H9 (cell line): ENCODE data around the gene SLC24A1. TPM values are rescaled to one million over a fixed set of nuclear protein-coding genes. Genes with fewer than 3 reads are reported as not detected.

Experiments used
- DNase-seq: peaks from one replicate; pipeline ENCODE4 v3.0.0-alpha.2; 2017
- H2AFZ ChIP-seq: one replicate; pipeline ENCODE4 v1.6.1; 2013; ENCODE audit warnings: mild to moderate bottlenecking, low read length, control low read depth, moderate library complexity
- H2AK5ac ChIP-seq: 2 replicates; pipeline ENCODE4 v1.6.1; 2013; ENCODE audit warnings: low read length, control low read depth, mixed read lengths; ENCODE audit not compliant: insufficient read length
- H2BK120ac ChIP-seq: one replicate; pipeline ENCODE4 v1.6.1; 2013; ENCODE audit warnings: low read depth, mild to moderate bottlenecking, low read length, control low read depth, inconsistent platforms; ENCODE audit not compliant: poor library complexity, severe bottlenecking
- H2BK12ac ChIP-seq: 2 replicates; pipeline ENCODE4 v1.6.1; 2013; ENCODE audit warnings: low read length, control low read depth, mixed read lengths, low read depth; ENCODE audit not compliant: insufficient read length
- H2BK15ac ChIP-seq: 2 replicates; pipeline ENCODE4 v1.6.1; 2013; ENCODE audit warnings: low read depth, low read length, control low read depth
- H2BK20ac ChIP-seq: one replicate; pipeline ENCODE4 v1.6.1; 2013; ENCODE audit warnings: low read depth, mild to moderate bottlenecking, low read length, control low read depth, inconsistent platforms; ENCODE audit not compliant: poor library complexity, severe bottlenecking
- H2BK5ac ChIP-seq: 2 replicates; pipeline ENCODE4 v1.6.1; 2013; ENCODE audit warnings: low read length, control low read depth, mixed read lengths; ENCODE audit not compliant: insufficient read length
- H3K14ac ChIP-seq: 2 replicates; pipeline ENCODE4 v1.6.1; 2013; ENCODE audit warnings: low read length, control low read depth; ENCODE audit not compliant: insufficient read depth
- H3K18ac ChIP-seq: 2 replicates; pipeline ENCODE4 v1.6.1; 2013; ENCODE audit warnings: low read depth, mild to moderate bottlenecking, mixed read lengths, low read length, control low read depth; ENCODE audit not compliant: insufficient read length
- H3K23ac ChIP-seq: 2 replicates; pipeline ENCODE4 v1.6.1; 2013; ENCODE audit warnings: low read length, control low read depth, mixed read lengths, low read depth; ENCODE audit not compliant: insufficient read length
- H3K23me2 ChIP-seq: 2 replicates; pipeline ENCODE4 v1.6.1; 2013; ENCODE audit warnings: low read depth, mild to moderate bottlenecking, mixed read lengths, low read length, control low read depth; ENCODE audit not compliant: insufficient read length, poor library complexity, severe bottlenecking
- H3K27ac ChIP-seq: 2 replicates; pipeline ENCODE4 v1.5.1; 2013; ENCODE audit warnings: low read length, control low read depth, mixed read lengths, low read depth; ENCODE audit not compliant: insufficient read length
- H3K27me3 ChIP-seq: 2 replicates; pipeline ENCODE4 v1.6.1; 2013; ENCODE audit warnings: low read length, control low read depth, inconsistent platforms; ENCODE audit not compliant: insufficient read depth
- H3K4ac ChIP-seq: 2 replicates; pipeline ENCODE4 v1.6.1; 2013; ENCODE audit warnings: low read depth, mild to moderate bottlenecking, control low read depth, inconsistent platforms, low read length, moderate library complexity
- H3K4me1 ChIP-seq: 2 replicates; pipeline ENCODE4 v1.6.1; 2013; ENCODE audit warnings: low read length, control low read depth, inconsistent platforms; ENCODE audit not compliant: insufficient read depth
- H3K4me2 ChIP-seq: 2 replicates; pipeline ENCODE4 v1.6.1; 2013; ENCODE audit warnings: low read length, control low read depth, mixed read lengths; ENCODE audit not compliant: insufficient read length, insufficient read depth
- H3K56ac ChIP-seq: 2 replicates; pipeline ENCODE4 v1.6.1; 2013; ENCODE audit warnings: low read depth, mild to moderate bottlenecking, mixed read lengths, low read length, control low read depth; ENCODE audit not compliant: insufficient read length
- H3K79me1 ChIP-seq: 2 replicates; pipeline ENCODE4 v1.6.1; 2013; ENCODE audit warnings: low read depth, mild to moderate bottlenecking, moderate library complexity, low read length, control low read depth, inconsistent platforms; ENCODE audit not compliant: insufficient read depth, poor library complexity, severe bottlenecking
- H3K79me2 ChIP-seq: 2 replicates; pipeline ENCODE4 v1.6.1; 2013; ENCODE audit warnings: low read length, control low read depth, inconsistent platforms; ENCODE audit not compliant: insufficient read depth
- H3K9ac ChIP-seq: 2 replicates; pipeline ENCODE4 v1.6.1; 2013; ENCODE audit warnings: low read length, control low read depth, mixed read lengths; ENCODE audit not compliant: insufficient read length; ENCODE audit errors: extremely low read depth
- H3K9me3 ChIP-seq: one replicate; pipeline ENCODE4 v1.6.1; 2013; ENCODE audit warnings: low read depth, low read length, inconsistent platforms; ENCODE audit not compliant: control insufficient read depth
- H3T11ph ChIP-seq: one replicate; pipeline ENCODE4 v1.6.1; 2013; ENCODE audit warnings: mild to moderate bottlenecking, low read length, control low read depth, inconsistent platforms
- H4K20me1 ChIP-seq: one replicate; pipeline ENCODE4 v1.6.1; 2013; ENCODE audit not compliant: control insufficient read depth, insufficient read length, insufficient read depth
- H4K5ac ChIP-seq: 2 replicates; pipeline ENCODE4 v1.6.1; 2013; ENCODE audit warnings: low read depth, mild to moderate bottlenecking, mixed read lengths, low read length, control low read depth; ENCODE audit not compliant: insufficient read length
- H4K8ac ChIP-seq: replicated peaks from 2 replicates; pipeline ENCODE4 v1.6.1; 2013; ENCODE audit warnings: low read length, control low read depth, mixed read lengths, low read depth; ENCODE audit not compliant: insufficient read length
- H4K91ac ChIP-seq: 2 replicates; pipeline ENCODE4 v1.6.1; 2013; ENCODE audit warnings: low read depth, mild to moderate bottlenecking, moderate library complexity, mixed read lengths, low read length, control low read depth; ENCODE audit not compliant: insufficient read length
- H3K27ac Mint-ChIP-seq, 3 experiments: 2 replicates in 2 of 3; 3 replicates in 1 of 3; pipeline ENCODE4 v1.8.0; 2020 to 2021; ENCODE audit warnings: mixed read lengths in 3 of 3, mild to moderate bottlenecking in 1 of 3, moderate library complexity in 1 of 3
- H3K27me3 Mint-ChIP-seq: 2 replicates; pipeline ENCODE4 v1.8.0; 2021; ENCODE audit warnings: low read depth, mild to moderate bottlenecking, moderate library complexity, mixed read lengths
- H3K36me3 Mint-ChIP-seq, 3 experiments: 2 replicates in 2 of 3; 3 replicates in 1 of 3; pipeline ENCODE4 v1.8.0; 2020 to 2021; ENCODE audit warnings: low read depth in 3 of 3, mixed read lengths in 3 of 3; ENCODE audit not compliant: insufficient read depth in 1 of 3
- H3K4me1 Mint-ChIP-seq, 2 experiments: 2 replicates each; pipeline ENCODE4 v1.8.0; 2020; ENCODE audit warnings: mixed read lengths in 2 of 2
- H3K4me3 Mint-ChIP-seq, 2 experiments: 2 replicates in 1 of 2; 3 replicates in 1 of 2; pipeline ENCODE4 v1.8.0; 2020 to 2021; ENCODE audit warnings: mild to moderate bottlenecking in 2 of 2, mixed read lengths in 2 of 2, moderate library complexity in 1 of 2
- H3K9me3 Mint-ChIP-seq, 2 experiments: 2 replicates in 1 of 2; 3 replicates in 1 of 2; pipeline ENCODE4 v1.8.0; 2020; ENCODE audit warnings: mild to moderate bottlenecking in 2 of 2, mixed read lengths in 2 of 2, moderate library complexity in 1 of 2
- CTCF ChIP-seq: fragments of 200-600 bp; sonication (generic); conservative IDR thresholded peaks from 3 replicates; pipeline ENCODE4 v1.8.0; 2021; ENCODE audit warnings: antibody characterized with exemption, mild to moderate bottlenecking
- WGBS: extraction: QIAGEN DNeasy Blood & Tissue Kit; methylation state at CpG from one replicate; pipeline ENCODE4 v1.1.7; 2013; ENCODE audit warnings: missing lambda C conversion rate, low lambda C conversion rate, mixed read lengths; ENCODE audit not compliant: insufficient read length; ENCODE audit errors: extremely low coverage; 5-methylcytosine and 5-hydroxymethylcytosine counted together
- total RNA-seq: library from RNA; stranded (reverse); gene quantifications from 2 replicates; pipeline ENCODE4 v1.2.1, GENCODE V29; 2021

SLC24A1 gene
- total RNA-seq, 1 experiment from 2014 or later, result 8.6 TPM

DNA sequence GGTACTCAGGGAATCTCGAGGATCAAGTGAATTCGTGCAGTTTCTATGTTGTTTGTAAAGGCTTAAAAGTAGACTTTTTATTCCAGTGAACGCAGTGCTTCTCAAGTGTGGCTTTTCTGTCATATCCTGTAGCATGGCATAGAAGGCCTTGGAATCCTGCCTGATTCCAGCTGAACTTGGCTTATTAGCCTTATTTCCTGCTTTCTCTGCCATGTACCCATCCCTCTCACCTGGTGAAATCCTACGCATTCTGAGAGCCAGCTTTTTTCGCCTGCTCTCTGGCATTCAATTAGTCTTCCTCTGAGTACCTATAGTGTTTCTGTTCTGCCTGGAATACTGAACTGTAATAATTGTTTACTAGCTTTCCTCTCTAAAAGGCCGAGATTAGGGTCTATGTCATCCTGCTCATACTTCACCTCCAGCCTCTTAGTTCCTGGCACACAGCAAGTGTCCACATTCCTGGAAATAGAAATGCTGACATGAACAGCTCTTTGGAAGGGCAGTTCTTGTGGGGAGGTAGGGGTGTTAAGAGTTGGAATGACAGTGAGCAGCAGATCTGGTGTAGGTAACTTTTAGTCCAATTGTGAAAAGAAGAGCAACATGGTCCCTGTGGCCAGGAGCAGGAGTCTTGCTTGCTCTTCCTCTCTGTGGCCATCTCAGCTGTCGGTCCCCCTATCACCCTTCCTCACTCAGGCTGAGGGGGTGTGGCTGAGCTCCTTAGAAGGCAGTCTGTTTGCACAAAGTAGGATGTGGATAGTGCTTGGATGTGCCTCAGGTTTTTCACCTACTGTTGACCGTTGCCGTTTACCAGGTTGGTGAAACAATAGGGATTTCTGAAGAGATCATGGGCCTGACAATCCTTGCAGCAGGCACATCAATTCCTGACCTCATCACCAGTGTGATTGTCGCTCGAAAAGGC, 30.4 kb downstream of the SLC24A1 start:
- Histone ChIP-seq H3K79me2 (no peaks in the 10 kb centered on the region), H3K56ac (no peak overlapping the region), H3K14ac (no peak overlapping the region), H2BK20ac (no peak overlapping the region), H3K4me2 (no peak overlapping the region), H4K91ac (no peak overlapping the region), H4K20me1 (no peaks in the 10 kb centered on the region), H2BK120ac (no peak overlapping the region), H3K27ac (no peak overlapping the region), H3K23ac (no peak overlapping the region), H3T11ph (no peak overlapping the region), H4K8ac (no peak overlapping the region), H3K9me3 (no peaks in the 10 kb centered on the region), H4K5ac (no peak overlapping the region), H3K79me1 (no peaks in the 10 kb centered on the region), H2BK12ac (no peak overlapping the region), H2AFZ (no peak overlapping the region), H2BK5ac (no peak overlapping the region), H3K18ac (no peak overlapping the region), H2BK15ac (no peak overlapping the region), H2AK5ac (no peak overlapping the region), H3K27me3 (no peaks in the 10 kb centered on the region), H3K23me2 (no peaks in the 10 kb centered on the region), H3K4me1 (no peaks in the 10 kb centered on the region), H3K9ac (no peak overlapping the region), H3K4ac (no peak overlapping the region)
- Mint-ChIP-seq H3K36me3 (no peaks in the 10 kb centered on the region), H3K27me3 (no peaks in the 10 kb centered on the region), H3K9me3 (no peaks in the 10 kb centered on the region), H3K27ac (no peak overlapping the region; a peak in 2 of 7 replicates), H3K4me3 (no peak overlapping the region), H3K4me1 (peaks cover 6% of the 10 kb centered on the region in 2 experiments)
- no CpG with 5 or more reads among the region's 11 CpGs for WGBS
- DNase-seq, result no peak
- TF ChIP-seq CTCF, result no peak
